Measurements from ENCODE around the gene ANKRD2. TPM values are rescaled to one million over a fixed set of nuclear protein-coding genes. Genes with fewer than 3 reads are reported as not detected.

The ANKRD2 gene
- not detected in 2 replicates for total RNA-seq

GRCh38 chr10:97572214-97572989 is at the start of gene ANKRD2:
TSS of gene ANKRD2 (plus strand) at chr10:97572779. CDS start at chr10:97572789, 10 bp downstream.

GRCh38 chr10:97584060-97584797 is 11.7 kb downstream of the ANKRD2 start, which contains the start of gene HOGA1:
TSS of gene HOGA1 (plus strand) at chr10:97584389. CDS start at chr10:97584704, 315 bp downstream.

GRCh38 chr10:97589479-97589878 is 16.9 kb downstream of the ANKRD2 start, which contains the start of gene C10orf62:
TSS of gene C10orf62 (plus strand) at chr10:97589721. CDS start at chr10:97589898, 177 bp downstream.

GRCh38 chr10:97632949-97633884 is 60.6 kb downstream of the ANKRD2 start, which contains the start of gene MORN4:
TSS of gene MORN4 (minus strand) at chr10:97633500. CDS start at chr10:97619653, 13,847 bp downstream.

Other genes with a start within 250 kb of the ANKRD2 start
- gene FRAT2, start 238.1 kb upstream of the ANKRD2 start, total RNA-seq = 3.9 and 6.0 TPM in 2 replicates
- 31.1 and 50.0 TPM in 2 replicates for gene RRP12, start 171.4 kb upstream of the ANKRD2 start, total RNA-seq
- 274 and 654 TPM in 2 replicates for gene PGAM1, start 146.6 kb upstream of the ANKRD2 start, total RNA-seq
- 48.1 and 54.1 TPM in 2 replicates for gene EXOSC1, start 126.8 kb upstream of the ANKRD2 start, total RNA-seq
- 55.1 and 92.6 TPM in 2 replicates for gene ZDHHC16, start 126.6 kb upstream of the ANKRD2 start, total RNA-seq
- 66.7 and 102 TPM in 2 replicates for gene MMS19, start 74.4 kb upstream of the ANKRD2 start, total RNA-seq
- 41.6 and 54.0 TPM in 2 replicates for gene UBTD1, start 73.9 kb upstream of the ANKRD2 start, total RNA-seq
- gene HOGA1, start 11.6 kb downstream of the ANKRD2 start, total RNA-seq = 0.14 and 0.44 TPM in 2 replicates
- not detected in 2 replicates for gene C10orf62, start 16.9 kb downstream of the ANKRD2 start, total RNA-seq
- gene MORN4, start 60.7 kb downstream of the ANKRD2 start, total RNA-seq = 4.6 and 5.7 TPM in 2 replicates
- gene PI4K2A, start 67.9 kb downstream of the ANKRD2 start, total RNA-seq = 29.5 and 30.2 TPM in 2 replicates
- 18.2 and 55.8 TPM in 2 replicates for gene AVPI1, start 114.5 kb downstream of the ANKRD2 start, total RNA-seq
- gene MARVELD1, start 141.0 kb downstream of the ANKRD2 start, total RNA-seq = 39.8 and 53.3 TPM in 2 replicates
- gene ZFYVE27, start 164.3 kb downstream of the ANKRD2 start, total RNA-seq = 24.9 and 31.6 TPM in 2 replicates
- gene SFRP5, start 199.2 kb downstream of the ANKRD2 start, total RNA-seq = not detected in 2 replicates

Measured in placental pericyte (primary cell).